Common myeloid progenitor, CD34-positive (primary cell): ENCODE results near the gene APOL1.

Experiments
- CTCF ChIA-PET: fragments of 350-600 bp; sonication (Branson Sonifier 250); formaldehyde crosslinking; loops from one replicate; lab custom pipeline; 2021; ENCODE audit warnings: antibody characterized with exemption; lab: Charles Lee
- POLR2A ChIA-PET: fragments of 350-600 bp; sonication (Branson Sonifier 250); formaldehyde crosslinking; loops from one replicate; lab custom pipeline; 2021; ENCODE audit warnings: antibody characterized with exemption; lab: Charles Lee
- DNase-seq, 3 donors: peaks; one replicate each; pipeline versions ENCODE4 v3.0.0 to v3.0.0-alpha.2; 2013
- H3K27ac ChIP-seq, 2 experiments: 1 replicate in 1 of 2; 2 replicates in 1 of 2; pipeline ENCODE4 v1.7.0; 2013; ENCODE audit warnings: inconsistent platforms in 2 of 2, low read length in 2 of 2, mild to moderate bottlenecking in 2 of 2, low read depth in 1 of 2, moderate library complexity in 1 of 2; ENCODE audit not compliant: severe bottlenecking in 2 of 2, insufficient read depth in 1 of 2, poor library complexity in 1 of 2
- H3K27me3 ChIP-seq, 5 experiments: replicated peaks in 2 of 5; 1 replicate in 3 of 5; 2 replicates in 2 of 5; pipeline versions ENCODE4 v1.6.1 to v1.7.0; 2013; ENCODE audit warnings: low read length in 4 of 5, mild to moderate bottlenecking in 2 of 5, moderate library complexity in 2 of 5, inconsistent platforms in 1 of 5; ENCODE audit not compliant: insufficient read depth in 5 of 5, control insufficient read depth in 4 of 5
- H3K36me3 ChIP-seq, 4 experiments: 1 replicate in 2 of 4; 2 replicates in 2 of 4; pipeline versions ENCODE4 v1.6.1 to v1.7.0; 2013; ENCODE audit warnings: low read length in 3 of 4, control low read depth in 1 of 4, mild to moderate bottlenecking in 1 of 4; ENCODE audit not compliant: control insufficient read depth in 4 of 4, insufficient read depth in 4 of 4
- H3K4me1 ChIP-seq, 4 experiments: 1 replicate in 3 of 4; 2 replicates in 1 of 4; pipeline versions ENCODE4 v1.6.1 to v1.7.1; 2013; ENCODE audit warnings: low read length in 3 of 4, mild to moderate bottlenecking in 3 of 4, control low read depth in 1 of 4, inconsistent platforms in 1 of 4, moderate library complexity in 1 of 4; ENCODE audit not compliant: control insufficient read depth in 4 of 4, insufficient read depth in 4 of 4; ENCODE audit errors: control extremely low read depth in 1 of 4
- H3K4me3 ChIP-seq, 7 experiments: 1 replicate in 4 of 7; 2 replicates in 3 of 7; pipeline versions ENCODE4 v1.5.1 to v1.7.0; 2013; ENCODE audit warnings: mild to moderate bottlenecking in 7 of 7, low read length in 6 of 7, moderate library complexity in 6 of 7, inconsistent platforms in 2 of 7, low read depth in 2 of 7, control low read depth in 1 of 7; ENCODE audit not compliant: insufficient read depth in 4 of 7, control insufficient read depth in 1 of 7; ENCODE audit errors: extremely low read depth in 1 of 7
- H3K9me3 ChIP-seq, 5 experiments: 1 replicate in 4 of 5; 2 replicates in 1 of 5; pipeline versions ENCODE4 v1.6.1 to v1.7.1; 2013; ENCODE audit warnings: low read length in 4 of 5, mild to moderate bottlenecking in 2 of 5, inconsistent platforms in 1 of 5, low read depth in 1 of 5, moderate library complexity in 1 of 5; ENCODE audit not compliant: control insufficient read depth in 4 of 5, insufficient read depth in 2 of 5; ENCODE audit errors: control extremely low read depth in 1 of 5
- WGBS: methylation state at CpG from one replicate; pipeline ENCODE4 v1.1.5; 2013; ENCODE audit not compliant: insufficient coverage; 5-methylcytosine and 5-hydroxymethylcytosine counted together

Gene APOL1

DNA sequence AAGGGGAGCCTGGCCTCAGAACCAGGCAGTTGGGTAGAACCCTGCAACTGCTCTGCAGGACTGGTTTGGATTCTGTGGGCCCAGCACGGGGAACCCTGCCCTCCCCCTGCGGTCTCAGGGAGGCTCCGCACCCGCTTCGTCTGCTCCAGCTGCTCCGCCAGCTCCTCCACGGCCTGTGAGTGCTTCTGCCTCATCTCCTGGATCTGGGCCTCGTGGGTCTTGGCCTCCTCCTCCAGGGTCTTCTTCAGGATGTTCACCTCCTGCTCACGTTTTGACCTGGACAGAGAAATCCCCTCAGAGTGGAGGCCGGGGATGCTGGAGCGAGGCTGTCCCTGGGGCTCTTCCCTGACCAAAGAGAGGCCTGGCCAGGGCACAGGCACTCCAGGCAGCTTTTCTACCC is 41.9 kb downstream of the APOL1 start:
- POLR2A ChIA-PET, result no interaction called here

DNA sequence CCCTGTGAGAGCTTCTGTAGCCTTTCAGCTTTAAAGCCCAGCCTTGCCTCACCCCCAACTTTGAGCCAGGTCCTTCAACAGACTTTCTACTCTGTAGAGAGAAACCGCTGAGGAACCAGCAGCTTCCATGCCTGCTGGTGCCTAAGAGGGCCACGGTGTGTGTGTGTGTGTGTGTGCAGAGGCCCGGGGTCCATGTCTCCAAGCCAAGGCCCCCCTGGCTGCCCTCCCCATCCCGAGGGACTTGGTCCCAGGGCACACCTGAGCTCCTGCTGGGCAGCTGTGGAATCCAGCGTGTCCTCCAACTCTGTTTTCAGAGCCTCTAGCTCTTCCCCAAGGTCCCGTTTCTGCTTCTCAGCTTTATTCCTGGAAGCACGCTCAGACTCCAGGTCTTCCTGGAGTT is 42.3 kb downstream of the APOL1 start:
- ChIA-PET CTCF (interaction anchor here (0.7 to 8.8 kb wide), 5 partner anchors 9 to 198 kb away, joined by 3 to 107 read pairs (median 4); no protein-coding TSS in a partner anchor), POLR2A (no interaction called here)
- 95% methylated on average over 6 of the region's 7 CpGs for WGBS
- Histone ChIP-seq H3K4me1 (no peaks in the 10 kb centered on the region), H3K27ac (no peak overlapping the region), H3K36me3 (peaks cover 63 to 90% (median 81%) of the 10 kb centered on the region in 4 experiments), H3K27me3 (no peaks in the 10 kb centered on the region), H3K9me3 (peaks cover 0 to 2% (median 0%) of the 10 kb centered on the region in 5 experiments), H3K4me3 (no peak overlapping the region)
- no peak for DNase-seq

More for the DNA sequence above, 41.9 kb downstream of the APOL1 start:
- CTCF ChIA-PET, result interaction anchor here (1.0 to 8.8 kb wide), 3 partner anchors 9 to 17 kb away, joined by 4 to 107 read pairs (median 5); no protein-coding TSS in a partner anchor
- 96% methylated on average over 10 of the region's 11 CpGs for WGBS
- no peak for DNase-seq
- no peak overlapping the region for H3K27ac ChIP-seq
- no peaks in the 10 kb centered on the region for H3K4me1 ChIP-seq
- H3K4me3 ChIP-seq, result no peak overlapping the region
- H3K9me3 ChIP-seq, result peaks cover 0 to 2% (median 0%) of the 10 kb centered on the region in 5 experiments
- H3K27me3 ChIP-seq, result no peaks in the 10 kb centered on the region
- peaks cover 60 to 88% (median 79%) of the 10 kb centered on the region in 4 experiments for H3K36me3 ChIP-seq

DNA sequence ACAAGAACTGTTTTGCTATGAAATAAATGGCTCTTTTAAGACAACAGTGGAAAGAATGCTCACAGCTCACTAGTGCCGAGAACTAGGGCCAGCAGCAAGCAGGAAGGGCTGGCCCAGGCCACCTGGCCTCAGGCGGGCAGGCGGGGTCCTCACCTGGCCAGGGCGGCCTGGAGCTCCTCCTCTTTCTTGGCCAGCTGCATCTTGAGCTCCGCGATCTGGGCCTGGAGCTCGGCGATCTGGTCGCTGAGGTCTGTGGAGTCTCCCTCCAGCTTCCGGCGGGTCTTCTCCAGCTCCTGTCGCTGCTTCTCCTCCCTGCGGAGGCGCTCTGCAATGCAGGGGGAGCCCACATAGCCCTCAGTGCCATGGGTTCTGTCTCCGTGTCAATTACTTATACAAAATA is 43.8 kb downstream of the APOL1 start:
- DNase-seq, result no peak
- Histone ChIP-seq H3K4me1 (no peaks in the 10 kb centered on the region), H3K27ac (no peak overlapping the region), H3K4me3 (no peak overlapping the region), H3K27me3 (no peaks in the 10 kb centered on the region), H3K36me3 (peaks cover 67 to 100% (median 92%) of the 10 kb centered on the region in 4 experiments), H3K9me3 (peaks cover 0 to 2% (median 0%) of the 10 kb centered on the region in 5 experiments)
- ChIA-PET CTCF (interaction anchor here (0.6 to 8.8 kb wide), 4 partner anchors 11 to 189 kb away, joined by 3 to 112 read pairs (median 57); no protein-coding TSS in a partner anchor), POLR2A (no interaction called here)
- WGBS, result 99% methylated on average over 15 of the region's 15 CpGs

DNA sequence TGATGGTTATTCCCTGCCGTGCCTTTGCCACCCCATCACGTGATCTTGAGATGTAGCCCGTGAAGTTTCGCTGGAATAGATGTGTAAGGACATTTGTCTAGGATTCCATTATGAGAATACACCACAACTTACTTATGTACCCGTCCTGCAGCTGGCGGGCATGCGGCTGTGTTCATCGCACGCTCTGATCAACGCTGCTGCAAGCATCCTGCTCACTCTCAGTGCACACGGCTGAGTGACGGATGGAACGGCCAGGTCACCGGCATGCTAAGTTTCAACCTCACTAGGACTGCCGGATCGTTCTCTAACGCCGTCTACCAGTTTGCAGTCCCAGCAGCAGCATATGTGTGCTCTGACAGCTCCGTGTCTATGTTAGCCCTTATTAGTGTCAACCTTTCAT is 44.6 kb downstream of the APOL1 start:
- ChIA-PET POLR2A (no interaction called here), CTCF (interaction anchor here (1.0 to 8.8 kb wide), 7 partner anchors 10 to 194 kb away, joined by 3 to 112 read pairs (median 4); no protein-coding TSS in a partner anchor)
- 92% methylated on average over 18 of the region's 19 CpGs for WGBS
- H3K4me1 ChIP-seq, result no peaks in the 10 kb centered on the region
- no peak for DNase-seq
- no peak overlapping the region for H3K27ac ChIP-seq
- peaks cover 62 to 100% (median 90%) of the 10 kb centered on the region in 4 experiments for H3K36me3 ChIP-seq
- no peak overlapping the region for H3K4me3 ChIP-seq
- no peaks in the 10 kb centered on the region for H3K27me3 ChIP-seq
- peaks cover 0 to 2% (median 0%) of the 10 kb centered on the region in 5 experiments for H3K9me3 ChIP-seq

DNA sequence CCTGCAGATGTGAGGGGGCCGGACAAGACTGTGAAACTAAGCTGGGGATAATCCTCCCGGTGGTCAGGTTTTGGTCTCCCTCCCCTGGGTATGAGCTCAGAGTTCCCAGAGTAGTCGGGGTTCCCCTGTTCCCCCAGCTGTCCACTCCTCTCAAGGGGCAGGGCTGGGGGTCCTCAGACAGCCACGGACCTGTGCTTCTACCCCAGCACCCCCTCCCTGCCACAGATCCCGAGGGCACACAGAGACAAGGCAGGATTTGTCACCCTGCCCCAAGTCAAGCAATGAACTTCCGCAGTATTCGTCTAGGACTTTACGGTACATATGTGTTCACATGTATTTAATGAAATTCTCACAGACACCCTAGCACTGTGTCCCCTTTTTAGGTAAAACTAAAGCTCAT is 45.2 kb downstream of the APOL1 start:
- WGBS, result 100% methylated on average over 6 of the region's 8 CpGs
- Histone ChIP-seq H3K27me3 (no peaks in the 10 kb centered on the region), H3K9me3 (no peaks in the 10 kb centered on the region), H3K4me3 (no peak overlapping the region), H3K4me1 (no peaks in the 10 kb centered on the region), H3K36me3 (peaks cover 62 to 100% (median 89%) of the 10 kb centered on the region in 4 experiments), H3K27ac (no peak overlapping the region)
- CTCF ChIA-PET, result interaction anchor here (1.0 to 8.8 kb wide), 9 partner anchors 9 to 195 kb away, joined by 3 to 112 read pairs (median 4); no protein-coding TSS in a partner anchor
- POLR2A ChIA-PET, result no interaction called here
- no peak for DNase-seq

DNA sequence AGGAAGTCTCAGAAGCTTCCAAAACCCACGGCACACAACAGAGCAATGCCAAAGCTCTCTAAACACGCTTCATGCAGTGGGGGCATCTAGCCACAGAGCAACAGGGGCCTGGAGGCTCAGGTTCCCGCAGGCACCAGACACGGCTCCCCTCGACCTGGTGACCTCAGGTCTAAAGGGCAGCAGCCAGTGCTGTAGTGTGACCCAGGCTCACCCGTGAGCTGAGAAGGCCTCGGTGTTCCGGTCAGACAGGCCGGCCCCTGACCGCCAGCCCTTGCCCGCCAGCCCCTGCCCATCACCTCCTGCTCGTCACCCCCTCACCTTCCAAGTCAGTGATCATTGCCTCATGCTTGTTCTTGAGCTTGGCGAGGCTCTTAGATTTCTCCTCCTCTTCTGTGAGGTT is 45.7 kb downstream of the APOL1 start:
- H3K4me3 ChIP-seq, result no peak overlapping the region
- H3K27ac ChIP-seq, result no peak overlapping the region
- DNase-seq, result no peak
- ChIA-PET POLR2A (interaction anchor here (0.7 kb wide), 1 partner anchor 111 kb away, joined by 3 read pairs; no protein-coding TSS in a partner anchor), CTCF (interaction anchor here (0.7 to 8.8 kb wide), 11 partner anchors 9 to 194 kb away, joined by 3 to 112 read pairs (median 4); no protein-coding TSS in a partner anchor)
- H3K9me3 ChIP-seq, result no peaks in the 10 kb centered on the region
- H3K4me1 ChIP-seq, result no peaks in the 10 kb centered on the region
- H3K27me3 ChIP-seq, result no peaks in the 10 kb centered on the region
- 97% methylated on average over 11 of the region's 13 CpGs for WGBS
- peaks cover 57 to 100% (median 87%) of the 10 kb centered on the region in 4 experiments for H3K36me3 ChIP-seq

DNA sequence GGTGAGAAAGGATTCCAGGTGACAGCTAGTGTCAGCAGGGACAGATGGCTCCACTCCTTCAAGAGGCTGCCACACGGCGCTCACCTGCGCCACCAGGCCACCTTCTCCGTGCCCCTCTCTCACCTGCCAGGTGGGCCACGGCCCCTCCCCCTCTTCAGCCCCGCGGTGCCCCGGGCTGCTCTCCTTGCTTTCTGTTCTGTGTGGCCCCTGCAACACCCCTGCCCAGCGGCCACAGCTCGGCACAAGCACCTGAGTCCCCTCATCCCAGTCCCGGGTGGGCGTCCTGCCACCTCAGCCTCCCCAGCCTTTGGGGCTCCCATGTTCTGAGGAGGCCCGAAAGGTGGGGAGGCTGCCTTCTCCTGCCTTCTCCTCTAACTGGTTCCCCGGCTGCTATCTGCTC is 46.4 kb downstream of the APOL1 start:
- 89% methylated on average over 11 of the region's 14 CpGs for WGBS
- Histone ChIP-seq H3K27me3 (no peaks in the 10 kb centered on the region), H3K27ac (no peak overlapping the region)

More for the DNA sequence above, 46.4 kb downstream of the APOL1 start:
- Histone ChIP-seq H3K36me3 (peaks cover 51 to 100% (median 86%) of the 10 kb centered on the region in 4 experiments), H3K4me3 (no peak overlapping the region), H3K9me3 (no peaks in the 10 kb centered on the region), H3K4me1 (no peaks in the 10 kb centered on the region)
- ChIA-PET POLR2A (no interaction called here), CTCF (interaction anchor here (0.7 to 8.8 kb wide), 6 partner anchors 13 to 193 kb away, joined by 3 to 112 read pairs (median 28); no protein-coding TSS in a partner anchor)
- DNase-seq, result no peak
